Natural killer cell (primary cell): ENCODE results near the gene SFR1. TPM values are rescaled to one million over a fixed set of nuclear protein-coding genes. Genes with fewer than 3 reads are reported as not detected.

Source experiments
- ATAC-seq, 3 donors: fragments of 150-1000 bp in 2 of 3; fragments of 200-7000 bp in 1 of 3; cut with Tn5 transposase; 1 replicate in 1 of 3; 2 replicates in 2 of 3; pipeline ENCODE4 v1.10.0; 2021; ENCODE audit warnings: mild to moderate bottlenecking in 2 of 3, moderate library complexity in 2 of 3
- DNase-seq, 2 donors: peaks; one replicate each; pipeline versions ENCODE4 v3.0.0 to v3.0.0-alpha.2; 2013 to 2021; ENCODE audit warnings: mixed read lengths in 1 of 2
- H3K27ac ChIP-seq: one replicate; pipeline ENCODE4 v1.5.1; 2013; ENCODE audit warnings: mild to moderate bottlenecking, low read length
- H3K27me3 ChIP-seq: one replicate; pipeline ENCODE4 v1.6.1; 2013; ENCODE audit warnings: low read length; ENCODE audit not compliant: control insufficient read depth, insufficient read depth
- H3K36me3 ChIP-seq: one replicate; pipeline ENCODE4 v1.6.1; 2013; ENCODE audit warnings: low read length; ENCODE audit not compliant: control insufficient read depth, insufficient read depth
- H3K4me1 ChIP-seq: one replicate; pipeline ENCODE4 v1.6.1; 2013; ENCODE audit warnings: low read length; ENCODE audit not compliant: control insufficient read depth, insufficient read depth
- H3K4me3 ChIP-seq: one replicate; pipeline ENCODE4 v1.5.1; 2013; ENCODE audit warnings: low read length
- H3K9me3 ChIP-seq: one replicate; pipeline ENCODE4 v1.6.1; 2013; ENCODE audit warnings: low read length; ENCODE audit not compliant: control insufficient read depth, insufficient read depth
- H3K27ac Mint-ChIP-seq, 2 donors: one replicate each; pipeline ENCODE4 v1.8.0; 2022; ENCODE audit warnings: mild to moderate bottlenecking in 2 of 2, mixed read lengths in 2 of 2, moderate library complexity in 1 of 2
- H3K27me3 Mint-ChIP-seq, 2 donors: one replicate each; pipeline ENCODE4 v1.8.0; 2022; ENCODE audit warnings: low read depth in 2 of 2, mixed read lengths in 2 of 2
- H3K36me3 Mint-ChIP-seq: one replicate; pipeline ENCODE4 v1.8.0; 2022; ENCODE audit warnings: mixed read lengths
- H3K4me1 Mint-ChIP-seq, 2 donors: one replicate each; pipeline ENCODE4 v1.8.0; 2022; ENCODE audit warnings: mixed read lengths in 2 of 2
- H3K4me3 Mint-ChIP-seq: one replicate; pipeline ENCODE4 v1.8.0; 2022; ENCODE audit warnings: mild to moderate bottlenecking, moderate library complexity, mixed read lengths
- H3K9me3 Mint-ChIP-seq, 2 donors: one replicate each; pipeline ENCODE4 v1.8.0; 2022; ENCODE audit warnings: mixed read lengths in 2 of 2
- CTCF ChIP-seq: fragments of 200-600 bp; IDR thresholded peaks from one replicate; pipeline ENCODE4 v1.8.0; 2022; ENCODE audit warnings: antibody characterized with exemption
- WGBS: methylation state at CpG from one replicate; pipeline ENCODE4 v1.1.7; 2013; ENCODE audit warnings: missing lambda C conversion rate; ENCODE audit not compliant: insufficient coverage; 5-methylcytosine and 5-hydroxymethylcytosine counted together
- intact Hi-C: fragments of 100-400 bp; cut with micrococcal nuclease; formaldehyde crosslinking; loops from one replicate; pipeline ENCODE4 v1.14.2; 2022
- total RNA-seq, 4 donors: library from RNA; stranded (reverse); fragments of 120-200 nt in 1 of 4; gene quantifications; one replicate each; pipeline versions ENCODE4 v1.2.3 to v1.2.4, GENCODE V29; 2013 to 2022

Gene SFR1
- total RNA-seq, 3 donors from 2014 or later (not counting 1 experiment from before 2014, with no cell fraction given), result 9.1 to 19.1 (median 18.3) TPM

- TF ChIP-seq CTCF, result no peak
- Histone ChIP-seq H3K27ac (no peak overlapping the region), H3K4me1 (no peaks in the 10 kb centered on the region), H3K36me3 (no peaks in the 10 kb centered on the region), H3K9me3 (no peaks in the 10 kb centered on the region), H3K4me3 (no peak overlapping the region), H3K27me3 (no peaks in the 10 kb centered on the region)
- Mint-ChIP-seq H3K9me3 (no peaks in the 10 kb centered on the region), H3K27me3 (peaks cover 6 to 9% of the 10 kb centered on the region in 2 donors), H3K36me3 (no peaks in the 10 kb centered on the region), H3K4me1 (no peaks in the 10 kb centered on the region), H3K27ac (no peak overlapping the region), H3K4me3 (no peak overlapping the region)
- no peak for DNase-seq
- no peak for ATAC-seq
- WGBS, result 0% methylated on average over 1 of the region's 1 CpG
- intact Hi-C loops, result no loop called here
Measured at GRCh38 chr10:104104418-104104817, 17.6 kb upstream of the SFR1 start.

- Histone ChIP-seq H3K4me1 (no peaks in the 10 kb centered on the region), H3K36me3 (no peaks in the 10 kb centered on the region), H3K27ac (no peak overlapping the region), H3K4me3 (no peak overlapping the region), H3K27me3 (peaks cover 2% of the 10 kb centered on the region), H3K9me3 (no peaks in the 10 kb centered on the region)
- H3K9me3 Mint-ChIP-seq, result no peaks in the 10 kb centered on the region
- ATAC-seq, result no peak
- 94% methylated on average over 2 of the region's 2 CpGs for WGBS
- intact Hi-C loops, result no loop called here
- TF ChIP-seq CTCF, result no peak
- H3K4me3 Mint-ChIP-seq, result no peak overlapping the region
- DNase-seq, result no peak
- no peak overlapping the region for H3K27ac Mint-ChIP-seq
- H3K36me3 Mint-ChIP-seq, result no peaks in the 10 kb centered on the region
- H3K27me3 Mint-ChIP-seq, result peaks cover 9 to 11% of the 10 kb centered on the region in 2 donors
- no peaks in the 10 kb centered on the region for H3K4me1 Mint-ChIP-seq
Measured at GRCh38 chr10:104104926-104105325, 17.0 kb upstream of the SFR1 start.

GRCh38 chr10:104109908-104110662, 11.9 kb upstream of the SFR1 start:
- Histone ChIP-seq H3K36me3 (no peaks in the 10 kb centered on the region), H3K9me3 (no peaks in the 10 kb centered on the region), H3K4me1 (no peaks in the 10 kb centered on the region), H3K27me3 (peaks cover 6% of the 10 kb centered on the region), H3K27ac (no peak overlapping the region), H3K4me3 (no peak overlapping the region)
- no peak overlapping the region for H3K4me3 Mint-ChIP-seq
- peaks cover 11 to 29% of the 10 kb centered on the region in 2 donors for H3K27me3 Mint-ChIP-seq
- no peaks in the 10 kb centered on the region for H3K4me1 Mint-ChIP-seq
- no peaks in the 10 kb centered on the region for H3K9me3 Mint-ChIP-seq
- no peaks in the 10 kb centered on the region for H3K36me3 Mint-ChIP-seq
- no peak for TF ChIP-seq CTCF
- intact Hi-C loops, result no loop called here
- no peak for ATAC-seq
- no peak for DNase-seq
- 100% methylated on average over 2 of the region's 3 CpGs for WGBS
- H3K27ac Mint-ChIP-seq, result no peak overlapping the region
